ENCODE data around the gene CDKL1. TPM values are rescaled to one million over a fixed set of nuclear protein-coding genes. Genes with fewer than 3 reads are reported as not detected.

CDKL1 gene
- total RNA-seq, 1 experiment from 2014 or later, result 14.4 TPM

GRCh38 chr14:50344116-50344775, 52.4 kb downstream of the CDKL1 start:
- Histone ChIP-seq H3K9me3 (ENCODE audit: low read length) (no peaks in the 10 kb centered on the region), H3K4me1 (ENCODE audit: insufficient read depth, low read length) (peaks cover 29% of the 10 kb centered on the region), H3K36me3 (ENCODE audit: low read depth, low read length) (no peaks in the 10 kb centered on the region), H3K4me2 (ENCODE audit: low read length) (no peak overlapping the region), H3F3A (ENCODE audit: low read length, unreplicated experiment) (no peaks in the 10 kb centered on the region), H2AFZ (ENCODE audit: low read length) (no peak overlapping the region), H3K27ac (ENCODE audit: low read length) (no peak overlapping the region), H4K20me1 (ENCODE audit: low read length) (no peaks in the 10 kb centered on the region), H3K4me3 (ENCODE audit: low read length) (no peak overlapping the region), H3K79me2 (ENCODE audit: low read length) (no peaks in the 10 kb centered on the region), H3K9ac (ENCODE audit: low read length) (no peak overlapping the region), H3K9me2 (replicated peaks; ENCODE audit: low read length) (no peaks in the 10 kb centered on the region), H3K27me3 (ENCODE audit: low read length) (no peaks in the 10 kb centered on the region)
- CTCF ChIA-PET, result interaction anchor here (0.6 to 0.7 kb wide), 3 partner anchors 17 to 524 kb away, joined by 4 to 5 read pairs (median 5); no protein-coding TSS in a partner anchor
- ATAC-seq (no peak), DNase-seq (no peak)
- POLR2A ChIA-PET (ENCODE audit: unreplicated experiment), result interaction anchor here (0.5 kb wide), 1 partner anchor 17 kb away, joined by 4 read pairs; no protein-coding TSS in a partner anchor
- TF ChIP-seq EZH2phosphoT487 (IDR thresholded peaks at IDR 0.05; ENCODE audit: borderline replicate concordance, low read length) (no peak), EZH2 (IDR thresholded peaks at IDR 0.05; ENCODE audit: low read length, unreplicated experiment) (no peak), CTCF (conservative IDR thresholded peaks at IDR 0.05; ENCODE audit: low read depth, low read length) (no peak)
- intact Hi-C loops (cut with micrococcal nuclease), result loop anchor here (5.0 kb wide), 2 partner anchors 53 to 108 kb away; partner anchors contain the start of gene CDKL1
- no TSS peak for BruUV-seq (replicated peaks)

GRCh38 chr14:50343434-50343833, 53.2 kb downstream of the CDKL1 start:
- DNase-seq (no peak), ATAC-seq (no peak)
- CTCF ChIA-PET, result interaction anchor here (1.1 kb wide), 5 partner anchors 21 to 457 kb away, joined by 4 to 12 read pairs (median 5); partner anchors contain the start of gene MAP4K5
- Histone ChIP-seq H4K20me1 (ENCODE audit: low read length) (no peaks in the 10 kb centered on the region), H3K9ac (ENCODE audit: low read length) (no peak overlapping the region), H3K4me2 (ENCODE audit: low read length) (no peak overlapping the region), H2AFZ (ENCODE audit: low read length) (no peak overlapping the region), H3K36me3 (ENCODE audit: low read depth, low read length) (no peaks in the 10 kb centered on the region), H3K27me3 (ENCODE audit: low read length) (no peaks in the 10 kb centered on the region), H3K79me2 (ENCODE audit: low read length) (no peaks in the 10 kb centered on the region), H3K4me1 (ENCODE audit: insufficient read depth, low read length) (peaks cover 29% of the 10 kb centered on the region), H3F3A (ENCODE audit: low read length, unreplicated experiment) (no peaks in the 10 kb centered on the region), H3K9me2 (replicated peaks; ENCODE audit: low read length) (no peaks in the 10 kb centered on the region), H3K4me3 (ENCODE audit: low read length) (no peak overlapping the region), H3K27ac (ENCODE audit: low read length) (no peak overlapping the region), H3K9me3 (ENCODE audit: low read length) (no peaks in the 10 kb centered on the region)
- TF ChIP-seq CTCF (conservative IDR thresholded peaks at IDR 0.05; ENCODE audit: low read depth, low read length), result no peak
- no peak for TF ChIP-seq EZH2 (IDR thresholded peaks at IDR 0.05; ENCODE audit: low read length, unreplicated experiment)
- no TSS peak for BruUV-seq (replicated peaks)
- intact Hi-C loops (cut with micrococcal nuclease), result loop anchor here (5.0 kb wide), 2 partner anchors 54 to 109 kb away; partner anchors contain the start of gene CDKL1
- POLR2A ChIA-PET (ENCODE audit: unreplicated experiment), result no interaction called here
